ENCODE results near the gene P3H2.

DNA sequence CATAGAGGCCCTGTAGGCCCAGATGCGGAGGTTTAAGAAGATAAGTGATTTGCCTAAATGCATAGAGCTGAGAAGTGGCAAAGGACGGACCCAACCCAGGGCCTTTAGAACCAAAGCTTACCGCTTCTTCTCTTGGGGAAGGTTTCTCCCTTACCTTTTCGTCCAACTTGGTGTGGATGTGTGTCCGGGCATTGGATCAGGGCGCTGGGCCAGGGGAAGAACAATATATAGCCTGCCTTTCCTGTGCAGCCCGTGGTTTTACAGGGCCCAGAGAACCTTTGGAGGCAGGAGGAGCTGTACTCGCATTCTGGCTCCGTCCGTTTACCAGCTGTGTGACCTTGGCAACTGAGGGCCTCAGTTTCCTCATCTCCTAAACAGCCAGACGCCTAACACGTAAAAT, 686 bp upstream of the P3H2 start:
- TF ChIP-seq, protein P1, sequence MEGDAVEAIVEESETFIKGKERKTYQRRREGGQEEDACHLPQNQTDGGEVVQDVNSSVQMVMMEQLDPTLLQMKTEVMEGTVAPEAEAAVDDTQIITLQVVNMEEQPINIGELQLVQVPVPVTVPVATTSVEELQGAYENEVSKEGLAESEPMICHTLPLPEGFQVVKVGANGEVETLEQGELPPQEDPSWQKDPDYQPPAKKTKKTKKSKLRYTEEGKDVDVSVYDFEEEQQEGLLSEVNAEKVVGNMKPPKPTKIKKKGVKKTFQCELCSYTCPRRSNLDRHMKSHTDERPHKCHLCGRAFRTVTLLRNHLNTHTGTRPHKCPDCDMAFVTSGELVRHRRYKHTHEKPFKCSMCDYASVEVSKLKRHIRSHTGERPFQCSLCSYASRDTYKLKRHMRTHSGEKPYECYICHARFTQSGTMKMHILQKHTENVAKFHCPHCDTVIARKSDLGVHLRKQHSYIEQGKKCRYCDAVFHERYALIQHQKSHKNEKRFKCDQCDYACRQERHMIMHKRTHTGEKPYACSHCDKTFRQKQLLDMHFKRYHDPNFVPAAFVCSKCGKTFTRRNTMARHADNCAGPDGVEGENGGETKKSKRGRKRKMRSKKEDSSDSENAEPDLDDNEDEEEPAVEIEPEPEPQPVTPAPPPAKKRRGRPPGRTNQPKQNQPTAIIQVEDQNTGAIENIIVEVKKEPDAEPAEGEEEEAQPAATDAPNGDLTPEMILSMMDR (IDR thresholded peaks at IDR 0.05): no peak
- no peak for TF ChIP-seq POLR2A (IDR thresholded peaks at IDR 0.05)
